ENCODE results near the gene IRF2BP2. TPM values are rescaled to one million over a fixed set of nuclear protein-coding genes. Genes with fewer than 3 reads are reported as not detected.

IRF2BP2 gene
- total RNA-seq, 1 experiment from 2014 or later = 47.7 TPM

- peak; percentile 66 for DNase-seq (ENCODE audit: low read depth)
Measured at GRCh38 chr1:234613128-234613875, 3.3 kb upstream of the IRF2BP2 start.

- DNase-seq (ENCODE audit: low read depth) = peak; percentile 99
Measured at GRCh38 chr1:234612352-234613127, 2.6 kb upstream of the IRF2BP2 start.

GRCh38 chr1:234611847-234612351 lies 1.9 kb upstream of the IRF2BP2 start:
- no peak for DNase-seq (ENCODE audit: low read depth)

GRCh38 chr1:234611225-234611846 lies 1.4 kb upstream of the IRF2BP2 start:
- DNase-seq (ENCODE audit: low read depth) = peak; percentile 88

- DNase-seq (ENCODE audit: low read depth) = peak; percentile 90
Measured at GRCh38 chr1:234610666-234611224, 767 bp upstream of the IRF2BP2 start.

GRCh38 chr1:234609691-234610042 lies 311 bp downstream of the IRF2BP2 start:
- no peak for DNase-seq (ENCODE audit: low read depth)

GRCh38 chr1:234608911-234609690 lies 877 bp downstream of the IRF2BP2 start:
- no peak for DNase-seq (ENCODE audit: low read depth)

GRCh38 chr1:234608025-234608910 lies 1.7 kb downstream of the IRF2BP2 start:
- peak; percentile 95 for DNase-seq (ENCODE audit: low read depth)

- DNase-seq (ENCODE audit: low read depth) = peak; percentile 67
Measured at GRCh38 chr1:234607109-234608024, 2.6 kb downstream of the IRF2BP2 start.

- DNase-seq (ENCODE audit: low read depth) = no peak
Measured at GRCh38 chr1:234606784-234607108, 3.2 kb downstream of the IRF2BP2 start.

GRCh38 chr1:234605983-234606783 lies 3.8 kb downstream of the IRF2BP2 start:
- DNase-seq (ENCODE audit: low read depth) = no peak

- DNase-seq (ENCODE audit: low read depth) = no peak
Measured at GRCh38 chr1:234605399-234605982, 4.5 kb downstream of the IRF2BP2 start.

- peak; percentile 62 for DNase-seq (ENCODE audit: low read depth)
Measured at GRCh38 chr1:234604495-234605398, 5.2 kb downstream of the IRF2BP2 start.

- no peak for DNase-seq (ENCODE audit: low read depth)
Measured at GRCh38 chr1:234603221-234604204, 6.5 kb downstream of the IRF2BP2 start.

- peak; percentile 90 for DNase-seq (ENCODE audit: low read depth)
Measured at GRCh38 chr1:234602334-234603220, 7.4 kb downstream of the IRF2BP2 start.

Measured in RPMI7951 (cell line).